Spleen (tissue), 7 donors: Measurements from ENCODE around the gene DLD.

Experiments
- CTCF ChIP-seq, 11 experiments: fragments of 200-600 bp in 7 of 11; fragments of 450-650 bp in 4 of 11; sonication (generic) in 4 of 11; IDR thresholded peaks in 8 of 11; conservative IDR thresholded peaks in 3 of 11; 1 replicate in 7 of 11; 2 replicates in 4 of 11; pipeline versions ENCODE4 v1.4.0 to v1.8.0; 2016 to 2021; ENCODE audit warnings: antibody characterized with exemption in 11 of 11, inconsistent platforms in 4 of 11, mild to moderate bottlenecking in 1 of 11
- POLR2A ChIP-seq, 3 donors: fragments of 450-650 bp; IDR thresholded peaks; one replicate each; pipeline ENCODE4 v1.5.1; 2017; ENCODE audit warnings: antibody characterized with exemption in 3 of 3, mild to moderate bottlenecking in 1 of 3
- POLR2AphosphoS5 ChIP-seq, 3 donors: sonication (generic); formaldehyde crosslinking; IDR thresholded peaks; one replicate each; pipeline ENCODE4 v1.5.1; 2017; ENCODE audit warnings: antibody characterized with exemption in 3 of 3
- donor health status: DM: no; HTN: no; CAD: no; lungs with moderate emphysema.
- donor health status: DM: no; HTN: no; CAD: no.
- donor health status: DM: no; HTN: no; CAD: no.

- TF ChIP-seq CTCF (IDR thresholded peaks at IDR 0.05 in 8 of 11, conservative IDR thresholded peaks at IDR 0.05 in 3 of 11) (no peak), POLR2A (IDR thresholded peaks at IDR 0.05) (no peak), POLR2AphosphoS5 (IDR thresholded peaks at IDR 0.05) (no peak)
Observed at GRCh38 chr7:107964510-107964909, 73.5 kb downstream of the DLD start.
